Frontal cortex (tissue), 4 donors: ENCODE data around the gene APOBEC3C. TPM values are rescaled to one million over a fixed set of nuclear protein-coding genes. Genes with fewer than 3 reads are reported as not detected.
A peak's percentile ranks its signal among the peaks of the same experiment; 100 is the strongest.
"Not testable (repeated sequence)": the region's sequence is repeated elsewhere in the genome, so short reads cannot be mapped to it uniquely, and the experiment has no call there.

Source experiments
- DNase-seq, 2 donors: peaks; one replicate each; pipeline ENCODE4 v3.0.0; 2012; ENCODE audit warnings: low spot score in 2 of 2
- FAIRE-seq: peaks from 2 replicates; lab custom pipeline; 2012; peaks lifted over from hg19 to GRCh38; lab: Jason Lieb, UNC
- total RNA-seq: library from RNA; depleted of rRNA; stranded (reverse); fragments of >200 nt; gene quantifications from one replicate; pipeline ENCODE4 v1.2.3, GENCODE V29; 2014
- donor health status: control.
- donor health status: control.
- donor health status: control.

APOBEC3C gene
- not detected for total RNA-seq

DNA sequence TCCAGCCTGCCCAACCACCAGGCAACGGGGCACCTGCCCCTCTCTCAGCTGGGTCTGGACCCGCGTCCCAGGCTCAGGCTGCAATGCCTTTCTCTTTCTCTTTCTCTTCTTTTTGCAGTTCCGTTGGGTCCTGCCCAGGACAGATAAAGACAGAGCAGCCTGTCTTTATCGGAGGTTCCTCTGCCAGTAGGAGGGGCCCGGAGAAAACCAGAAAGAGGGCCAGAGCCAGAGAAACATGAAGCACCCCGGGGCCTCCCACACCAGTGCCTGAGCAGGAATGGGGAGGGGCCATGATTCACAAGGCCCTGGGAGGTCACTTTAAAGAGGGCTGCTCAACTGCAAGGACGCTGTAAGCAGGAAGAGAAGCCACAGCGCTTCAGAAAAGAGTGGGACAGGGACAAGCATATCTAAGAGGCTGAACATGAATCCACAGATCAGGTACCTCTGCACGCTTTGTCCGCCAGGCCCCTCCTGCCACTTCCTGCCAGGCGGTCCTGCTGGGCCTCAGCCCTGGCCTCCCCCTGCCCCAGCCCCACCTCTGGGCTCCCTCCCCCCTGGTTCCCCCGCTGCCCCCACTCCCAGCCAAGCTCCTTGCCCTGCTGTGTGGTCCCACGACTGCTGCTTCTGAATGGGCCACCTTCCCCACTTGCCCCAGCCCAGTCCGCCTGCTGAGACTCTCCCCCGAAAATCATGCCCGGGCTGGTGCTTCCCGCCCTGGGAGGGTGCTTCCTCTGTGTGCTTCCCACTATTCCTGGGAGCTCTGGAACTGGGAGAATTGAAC lies at the start of gene APOBEC3C:
APOBEC3C (plus strand) TSS at position 316 of the 781 bp plus-strand sequence; CDS start at position 422, 106 bp downstream.
- FAIRE-seq (no peak), DNase-seq (peak in 1 of 2 donors; percentile 43)

DNA sequence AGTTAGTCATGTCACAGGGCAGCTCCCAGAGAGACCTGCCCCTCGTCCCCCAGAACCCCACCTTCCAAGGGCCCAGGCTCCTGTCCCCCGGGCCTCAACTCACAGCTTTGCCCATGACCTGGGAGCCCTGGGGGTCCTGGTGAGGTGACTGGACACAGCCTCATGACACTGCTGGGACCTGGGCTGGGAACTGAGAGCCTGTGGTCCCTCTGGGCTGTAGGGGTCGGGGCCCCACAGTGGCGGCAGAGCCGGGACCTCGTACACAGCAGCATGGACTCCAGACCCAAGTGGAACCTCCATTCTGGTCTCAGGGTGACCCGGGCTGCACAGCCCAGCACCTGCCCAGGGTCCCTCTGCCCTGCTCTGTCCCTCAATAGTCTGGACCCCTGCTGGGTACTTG lies 49.8 kb upstream of the APOBEC3C start:
- DNase-seq (no peak), FAIRE-seq (no peak)

DNA sequence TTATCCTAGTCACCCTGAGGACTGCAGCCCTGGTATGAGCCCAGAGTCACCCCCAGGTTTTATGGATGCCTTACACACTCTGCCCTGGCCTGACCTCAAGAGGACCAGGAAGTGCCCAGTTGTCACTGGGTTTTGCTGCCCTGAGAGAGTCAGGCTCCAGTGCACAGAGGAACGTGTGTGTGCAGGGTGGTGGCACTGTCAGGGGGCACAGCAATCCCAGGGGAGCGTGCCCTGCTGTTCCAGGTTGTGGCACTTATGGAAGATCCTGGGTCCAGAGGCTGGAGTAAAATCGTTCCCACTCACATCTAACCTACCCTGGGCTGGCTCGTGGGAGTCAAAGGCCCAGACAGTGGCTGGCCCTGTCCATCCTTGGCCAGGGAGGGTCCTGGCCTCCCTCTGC lies 49.1 kb upstream of the APOBEC3C start:
- DNase-seq: no peak
- FAIRE-seq: no peak

DNA sequence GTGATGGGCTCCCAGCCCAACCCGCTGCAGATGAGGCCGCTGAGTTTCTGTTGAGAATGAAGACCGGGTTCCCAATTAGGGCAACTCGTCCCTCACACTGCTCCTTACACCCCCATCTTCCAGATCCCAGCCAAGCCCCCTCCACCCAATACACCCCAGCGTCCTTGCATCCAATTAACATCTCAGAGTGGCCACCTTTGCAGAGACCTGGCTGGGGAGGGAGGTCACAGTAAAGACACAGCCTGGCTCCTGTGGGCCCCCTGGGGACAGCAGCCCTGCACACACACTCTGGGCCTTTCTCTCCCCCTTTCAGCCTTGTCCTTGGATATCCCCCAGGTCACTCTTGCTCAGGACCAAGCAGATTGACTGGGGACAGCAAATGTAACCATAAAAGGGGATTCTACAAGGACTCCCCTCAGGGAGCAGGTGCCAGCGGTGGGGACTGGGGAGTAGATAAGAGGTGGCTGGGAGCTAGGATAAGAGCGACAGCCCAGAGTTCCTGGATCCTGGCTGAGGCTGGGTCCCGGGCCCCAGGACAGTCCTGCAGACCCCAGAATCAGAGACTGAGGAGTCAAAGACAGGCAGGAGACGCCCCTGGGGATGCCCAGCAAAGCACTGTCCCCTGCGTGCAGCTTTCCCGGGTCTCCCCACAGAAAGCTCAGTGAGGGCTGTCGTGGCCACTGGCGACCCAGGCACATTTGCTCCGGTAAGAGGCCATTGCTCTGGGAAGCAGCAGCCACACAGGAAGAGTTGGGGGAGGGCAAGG lies 48.3 kb upstream of the APOBEC3C start:
- no peak for FAIRE-seq
- DNase-seq: no peak

DNA sequence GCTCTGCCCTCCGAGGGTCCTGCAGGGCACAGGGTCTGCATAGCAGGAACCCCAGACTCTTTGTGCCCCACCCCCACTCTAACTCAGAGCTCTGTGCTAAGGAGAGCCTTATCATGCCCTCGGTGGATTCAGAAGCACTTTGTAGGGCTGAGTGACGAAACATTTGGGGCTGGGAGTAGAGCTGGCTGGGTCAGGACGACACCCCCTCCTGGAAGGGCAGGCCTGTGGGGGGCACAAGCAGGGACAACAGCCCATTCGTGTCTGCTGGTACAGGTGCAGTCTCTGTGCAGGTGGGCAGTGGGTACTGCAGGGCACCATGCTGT lies 47.7 kb upstream of the APOBEC3C start:
- FAIRE-seq: no peak
- DNase-seq: no peak

DNA sequence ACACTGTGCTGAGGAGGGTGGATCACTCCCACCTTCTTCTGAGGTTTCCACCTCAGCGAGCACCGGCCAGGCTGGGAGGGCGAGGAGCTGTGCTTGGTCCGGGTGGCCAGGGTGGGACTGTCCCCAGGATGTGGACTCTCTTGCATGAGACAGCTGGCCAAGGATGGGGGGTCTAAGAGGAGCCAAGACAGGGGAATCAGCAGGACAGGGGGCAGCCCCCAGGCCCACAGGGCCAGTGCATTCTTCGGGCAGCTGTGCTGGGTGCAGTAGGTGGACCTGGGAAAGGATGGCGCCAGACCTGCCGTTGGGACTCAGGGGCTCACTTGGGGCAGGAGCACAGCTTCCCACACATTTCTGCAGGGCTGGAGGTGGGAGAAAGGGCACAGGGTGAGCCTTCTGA lies 47.1 kb upstream of the APOBEC3C start:
- no peak for DNase-seq
- no peak for FAIRE-seq

DNA sequence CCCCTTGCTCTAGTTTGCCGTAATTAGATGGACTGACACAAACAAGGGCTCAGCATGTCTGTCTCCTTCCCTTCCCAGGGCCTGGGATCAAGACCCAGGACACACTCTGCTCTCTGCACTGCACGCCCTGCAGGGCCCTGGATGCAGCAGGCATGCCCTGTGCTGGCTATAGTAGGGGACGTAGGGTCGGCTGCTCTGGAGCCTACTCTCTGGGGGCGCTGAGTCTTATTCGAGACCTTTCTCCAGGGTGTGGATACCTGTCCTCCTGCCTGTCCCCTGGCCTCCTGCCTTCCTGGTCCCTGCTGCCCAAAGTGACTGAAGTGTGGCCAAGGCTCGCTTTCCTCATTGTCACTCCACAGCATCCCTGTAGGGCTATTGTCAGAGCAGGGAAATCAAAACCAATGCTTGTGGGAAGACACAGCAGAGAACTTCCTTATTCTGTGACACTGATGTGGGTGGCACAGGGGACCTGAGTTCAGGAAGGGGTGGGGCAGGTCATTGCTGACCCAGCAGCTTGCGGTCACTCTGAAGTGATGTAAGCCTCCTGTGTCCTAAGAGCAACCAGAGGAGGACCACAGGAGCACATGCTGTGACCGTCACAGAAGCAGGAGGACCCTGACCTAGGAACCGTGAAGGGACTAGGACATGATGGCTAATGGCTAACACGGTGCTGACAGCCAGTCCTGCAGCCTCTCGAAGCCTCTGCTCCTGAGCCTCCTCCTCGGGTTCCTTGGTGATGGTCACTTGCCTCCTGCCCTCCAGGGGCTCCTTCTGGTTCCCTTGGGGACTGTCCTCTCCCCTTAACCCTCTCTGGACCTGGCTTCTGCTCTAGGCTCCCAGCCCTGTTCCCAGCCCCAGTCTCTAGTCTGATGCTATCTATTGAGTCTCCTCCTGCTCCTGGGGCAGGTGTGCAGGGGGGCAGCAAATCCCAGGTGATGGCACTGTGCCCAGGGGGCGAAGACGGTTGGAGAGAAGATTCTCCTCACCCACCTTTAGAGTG lies 46.3 kb upstream of the APOBEC3C start:
- FAIRE-seq (no peak), DNase-seq (peak in 1 of 2 donors; percentile 51)

DNA sequence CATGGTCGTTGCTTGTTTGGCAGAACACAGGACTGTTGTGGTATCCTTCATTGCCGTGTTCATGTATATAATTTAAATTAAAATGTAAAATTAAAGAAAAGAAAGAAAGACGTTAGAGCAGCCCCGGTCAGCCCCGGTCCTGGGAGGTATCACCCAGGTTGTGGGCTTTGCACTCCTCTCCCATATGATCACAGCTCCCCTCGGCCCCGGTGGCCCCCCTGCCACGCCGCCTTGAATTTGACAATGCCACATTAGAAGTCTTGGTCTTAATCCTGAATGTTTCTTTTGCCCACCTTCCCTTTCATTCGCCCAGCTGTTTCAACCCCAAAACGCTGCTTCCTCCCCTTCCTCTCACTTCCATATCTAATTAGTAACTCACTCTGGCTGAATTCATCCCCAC lies 45.3 kb upstream of the APOBEC3C start:
- DNase-seq: no peak
- FAIRE-seq: no peak

DNA sequence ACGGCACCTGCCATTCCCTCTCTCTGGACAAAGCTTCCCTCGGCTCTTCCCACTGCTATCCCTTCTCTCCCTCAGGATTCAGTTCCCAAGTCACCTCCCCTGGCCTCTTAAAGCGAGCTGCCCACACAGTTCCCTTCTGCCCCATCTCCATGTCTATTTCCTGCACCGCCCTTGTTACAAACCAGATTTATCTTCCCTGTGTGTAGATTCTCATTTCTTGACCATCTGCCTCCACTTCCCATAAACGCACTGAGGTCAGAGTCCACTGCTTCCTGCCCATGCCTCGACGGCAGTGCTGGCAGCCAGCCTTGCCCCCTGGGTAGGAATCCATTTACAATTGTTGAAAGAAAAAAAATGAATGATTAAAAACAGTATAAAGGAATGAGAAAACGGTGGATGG lies 43.5 kb upstream of the APOBEC3C start:
- DNase-seq (no peak), FAIRE-seq (no peak)

DNA sequence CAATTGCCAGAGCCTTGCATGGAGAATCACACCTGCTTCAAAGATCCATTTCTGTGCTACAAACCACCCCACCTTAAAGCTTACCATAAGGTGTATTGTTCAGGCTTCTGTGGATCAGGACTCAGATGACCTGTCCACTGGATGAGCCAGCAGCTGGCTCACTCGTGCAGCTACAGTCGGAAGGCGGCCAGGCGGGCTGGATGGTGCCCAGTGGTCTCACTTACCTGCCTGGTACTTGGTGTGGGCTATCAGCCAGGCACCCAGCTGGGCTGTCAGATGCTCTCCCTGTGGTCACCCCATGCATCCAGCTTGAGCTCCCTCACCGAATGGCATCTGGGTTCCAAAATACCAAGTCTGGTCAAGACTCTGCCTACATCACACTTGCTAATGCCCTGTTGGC lies 42.9 kb upstream of the APOBEC3C start:
- FAIRE-seq (no peak), DNase-seq (no peak)

DNA sequence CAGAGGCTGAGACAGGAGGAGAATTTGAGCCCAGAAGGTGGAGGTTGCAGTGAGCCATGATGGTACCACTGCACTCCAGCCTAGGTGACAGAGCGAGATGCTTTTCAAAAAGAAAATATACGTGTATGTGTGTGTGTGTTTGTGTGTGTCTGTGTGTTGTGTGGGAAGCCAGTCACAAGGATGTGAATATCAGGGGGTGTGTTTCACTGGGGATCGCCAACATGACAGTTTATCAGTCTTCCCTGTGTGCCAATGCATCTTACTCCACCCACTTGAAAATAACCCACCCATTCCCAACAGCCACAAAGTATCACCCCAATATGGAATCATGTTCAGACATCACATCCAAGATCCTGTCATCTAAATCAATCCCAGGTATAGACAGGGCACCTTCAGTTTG lies 42.3 kb upstream of the APOBEC3C start:
- DNase-seq: no peak
- FAIRE-seq: no peak

DNA sequence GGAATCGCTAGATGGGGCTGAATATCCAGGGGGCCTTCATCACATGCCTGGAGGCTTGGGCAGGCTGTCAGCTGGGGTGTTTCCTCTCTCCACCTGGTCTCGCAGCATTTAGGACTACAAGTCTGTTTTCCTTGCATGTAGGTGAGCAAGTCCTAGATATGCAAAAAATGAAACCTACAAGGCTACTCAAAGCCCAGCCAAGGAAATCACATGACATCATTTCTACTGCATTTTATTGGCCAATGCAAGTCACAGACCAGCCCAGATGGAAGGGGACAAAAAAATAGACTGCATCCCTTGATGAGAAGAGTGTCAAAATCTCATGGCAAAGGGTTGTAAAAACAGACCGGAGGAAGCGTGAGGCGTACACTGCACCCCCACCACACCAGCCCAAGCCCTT lies 41.5 kb upstream of the APOBEC3C start:
- no peak for DNase-seq
- no peak for FAIRE-seq

DNA sequence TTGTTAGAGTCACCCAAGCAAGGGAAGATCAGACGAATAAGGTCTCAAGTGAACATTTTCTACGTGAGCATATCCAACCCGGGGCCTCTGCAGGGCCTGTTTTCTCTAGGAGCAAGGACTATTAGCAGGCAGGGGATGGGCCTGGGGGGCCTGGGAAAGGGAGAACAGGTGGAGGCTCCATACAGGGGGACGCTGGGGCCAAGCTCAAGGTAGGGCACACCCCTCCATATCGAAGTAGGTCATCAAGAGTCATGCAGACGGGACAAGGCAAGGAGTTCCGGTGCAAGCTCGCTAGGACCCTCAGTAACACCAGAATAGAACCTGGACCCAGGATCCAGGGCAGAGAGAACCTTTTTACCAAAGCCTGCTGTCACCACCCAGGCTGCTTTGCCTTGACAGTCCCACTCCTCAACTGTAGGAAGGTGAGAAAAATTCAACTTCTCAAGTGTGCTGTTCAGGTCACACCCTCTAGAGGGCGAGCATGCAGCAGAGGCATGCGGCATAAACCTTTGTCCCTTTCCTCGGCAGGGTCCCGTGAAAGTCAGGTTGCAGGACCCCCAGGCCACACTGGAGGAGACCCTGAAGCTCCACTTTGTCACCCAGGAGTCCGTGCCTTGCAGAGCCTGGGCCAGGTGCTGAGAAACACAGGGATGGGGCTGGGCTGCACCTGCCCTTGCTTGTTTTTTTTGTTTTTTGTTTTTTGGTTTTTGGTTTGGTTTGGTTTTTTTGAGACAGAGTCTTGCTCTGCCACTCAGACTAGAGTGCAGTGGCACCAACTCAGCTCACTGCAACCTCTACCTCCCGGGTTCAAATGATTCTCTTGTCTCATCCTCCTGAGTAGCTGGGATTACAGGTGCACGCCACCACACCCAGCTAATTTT lies 40.5 kb upstream of the APOBEC3C start:
- FAIRE-seq: no peak
- DNase-seq: no peak

DNA sequence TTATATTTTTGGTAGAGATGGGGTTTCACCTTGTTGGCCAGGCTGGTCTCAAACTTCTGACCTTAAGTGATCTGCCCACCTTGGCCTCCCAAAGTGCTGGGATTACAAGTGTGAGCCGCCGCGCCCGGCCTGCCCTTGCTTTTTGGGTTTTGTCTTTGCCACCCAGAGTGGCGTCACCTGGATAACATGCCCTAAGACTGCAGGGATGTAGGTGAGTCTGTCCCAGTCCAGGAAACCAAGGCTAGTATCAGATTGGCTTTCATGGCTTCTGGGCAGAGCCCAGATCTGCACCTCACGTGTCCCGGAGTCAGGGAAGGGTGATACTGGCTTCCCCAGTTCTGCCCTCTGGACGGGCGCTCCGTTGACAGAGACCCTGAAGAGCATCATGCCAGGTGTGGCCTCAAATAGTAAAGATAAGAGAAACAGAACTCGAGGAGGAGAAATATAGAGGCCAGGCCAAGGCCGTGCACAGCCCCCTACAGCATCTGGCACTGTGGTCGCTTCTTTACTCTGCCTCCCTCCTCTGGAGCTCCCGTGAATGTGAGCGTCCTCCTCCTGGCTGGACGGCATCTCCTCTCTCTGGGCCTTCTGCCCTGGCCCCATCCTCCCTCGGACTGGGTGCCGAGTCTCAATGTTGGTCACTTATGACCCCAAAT lies 39.8 kb upstream of the APOBEC3C start:
- FAIRE-seq (no peak), DNase-seq (no peak)

DNA sequence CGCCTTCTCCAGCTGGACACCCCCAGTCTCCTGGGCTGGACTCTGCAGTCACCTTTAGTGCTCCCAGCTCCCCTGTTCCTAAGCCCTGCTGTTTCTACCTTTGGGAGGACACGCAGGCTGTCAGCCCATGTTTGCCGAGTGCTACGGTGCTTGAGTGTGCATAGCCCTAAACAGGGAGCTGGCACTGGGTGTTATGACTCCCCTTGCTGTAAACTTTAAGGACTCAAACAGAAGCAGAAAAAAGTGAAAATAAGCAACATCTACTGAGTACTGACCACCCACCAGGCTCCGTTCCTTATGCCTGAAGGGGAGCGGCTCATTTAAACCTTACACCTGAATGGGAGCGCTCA lies 39.3 kb upstream of the APOBEC3C start:
- DNase-seq (no peak), FAIRE-seq (no peak)

DNA sequence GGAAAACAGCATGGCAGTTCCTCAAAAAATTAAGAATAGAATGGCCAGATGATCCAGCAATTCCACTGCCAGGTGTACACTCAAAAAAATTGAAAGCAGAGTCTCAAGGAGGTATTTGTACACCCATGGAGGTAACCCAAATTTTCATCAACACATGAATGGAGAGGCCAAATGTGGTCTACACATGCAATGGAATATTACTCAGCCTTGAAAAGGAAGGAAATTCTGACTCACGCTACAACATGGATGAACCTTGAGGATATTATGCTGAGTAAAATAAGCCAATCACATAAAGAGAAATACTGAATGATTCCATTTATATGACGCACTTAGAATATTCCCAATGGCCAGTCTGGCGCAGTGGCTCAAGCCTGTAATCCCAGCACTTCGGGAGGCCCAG lies 36.8 kb upstream of the APOBEC3C start:
- FAIRE-seq, DNase-seq: not testable (repeated sequence)

DNA sequence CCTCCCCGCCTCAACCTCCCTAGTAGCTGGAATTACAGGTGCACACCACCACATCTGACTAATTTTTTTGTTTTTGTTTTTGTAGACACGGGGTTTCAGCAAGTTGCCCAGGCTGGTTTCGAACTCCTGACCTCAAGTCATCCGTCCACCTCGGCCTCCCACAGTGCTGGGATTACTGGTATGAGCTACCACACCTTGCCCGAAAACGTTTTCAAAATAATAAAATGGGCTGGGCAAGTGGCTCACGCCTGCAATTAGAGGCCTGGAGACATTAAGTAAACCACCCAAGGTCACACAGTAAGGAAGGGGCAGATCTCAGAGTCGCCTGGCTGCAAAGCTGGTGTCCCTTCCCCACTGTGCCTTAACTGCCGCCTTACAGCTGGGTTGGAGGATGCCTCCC lies 33.5 kb upstream of the APOBEC3C start:
- FAIRE-seq: not testable (repeated sequence)

DNA sequence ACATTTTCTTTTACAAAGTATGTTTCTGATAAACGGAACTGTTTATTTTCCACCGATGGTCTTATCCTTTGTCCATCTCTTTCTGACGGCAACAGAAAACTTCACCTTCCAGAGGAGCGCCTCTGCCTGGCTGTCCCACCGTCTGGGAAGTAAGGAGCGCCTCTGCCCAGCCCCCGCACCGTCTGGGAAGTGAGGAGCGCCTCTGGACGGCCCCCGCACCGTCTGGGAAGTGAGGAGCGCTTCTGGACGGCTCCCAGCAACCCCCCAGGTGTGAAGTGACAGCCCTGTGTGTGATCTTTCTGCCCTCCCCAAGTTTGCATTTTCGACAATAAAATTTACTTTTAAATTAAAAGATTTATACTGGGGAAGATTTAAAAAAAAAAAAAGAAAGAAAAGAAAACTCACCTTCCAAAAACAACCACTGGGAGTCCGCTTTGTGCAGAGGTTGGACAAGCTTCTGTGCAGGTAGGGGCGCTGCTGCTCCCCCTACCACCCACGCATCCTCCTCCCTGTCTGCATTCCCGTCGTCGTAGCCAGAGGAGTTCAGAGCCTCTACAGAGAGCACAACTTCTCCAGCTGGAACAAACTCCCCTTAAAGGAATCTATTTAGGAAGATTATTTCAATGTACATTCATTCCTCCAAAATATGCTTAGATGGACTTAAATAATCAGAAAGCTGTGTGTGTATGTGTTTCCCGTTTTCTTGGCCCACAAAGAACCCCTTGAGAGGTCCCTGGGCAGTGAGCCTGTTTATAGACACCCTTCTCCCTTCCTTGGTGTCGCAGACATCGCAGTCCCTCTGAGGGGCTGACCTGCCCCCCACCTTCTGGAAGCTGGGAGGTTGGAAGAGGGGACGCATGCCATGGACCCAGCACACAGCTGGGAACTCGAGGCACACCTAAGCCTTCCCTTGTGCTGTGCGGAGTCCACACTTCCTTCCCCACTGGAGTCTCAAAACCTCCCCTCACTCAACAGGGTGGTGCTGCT lies 32.8 kb upstream of the APOBEC3C start:
- DNase-seq (no peak), FAIRE-seq (no peak)

More for the DNA sequence above, 33.5 kb upstream of the APOBEC3C start:
- DNase-seq: not testable (repeated sequence)
